Prostate gland (tissue), 2 donors: Measurements from ENCODE around the gene KIF5C.

Experiments
- POLR2A ChIP-seq: fragments of 450-650 bp; IDR thresholded peaks from one replicate; pipeline ENCODE4 v1.6.1; 2016; ENCODE audit warnings: antibody characterized with exemption, mild to moderate bottlenecking
- POLR2AphosphoS5 ChIP-seq: sonication (generic); formaldehyde crosslinking; IDR thresholded peaks from one replicate; pipeline ENCODE4 v1.6.1; 2017; ENCODE audit warnings: antibody characterized with exemption
- TF ChIP-seq, protein P1 (sequence below), 4 experiments: fragments of 200-600 bp in 2 of 4; fragments of 450-650 bp in 2 of 4; sonication (generic) in 2 of 4; IDR thresholded peaks; 1 replicate in 3 of 4; 2 replicates in 1 of 4; pipeline ENCODE4 v1.5.1; 2016 to 2019; ENCODE audit warnings: antibody characterized with exemption in 4 of 4, mild to moderate bottlenecking in 2 of 4, moderate library complexity in 2 of 4

DNA sequence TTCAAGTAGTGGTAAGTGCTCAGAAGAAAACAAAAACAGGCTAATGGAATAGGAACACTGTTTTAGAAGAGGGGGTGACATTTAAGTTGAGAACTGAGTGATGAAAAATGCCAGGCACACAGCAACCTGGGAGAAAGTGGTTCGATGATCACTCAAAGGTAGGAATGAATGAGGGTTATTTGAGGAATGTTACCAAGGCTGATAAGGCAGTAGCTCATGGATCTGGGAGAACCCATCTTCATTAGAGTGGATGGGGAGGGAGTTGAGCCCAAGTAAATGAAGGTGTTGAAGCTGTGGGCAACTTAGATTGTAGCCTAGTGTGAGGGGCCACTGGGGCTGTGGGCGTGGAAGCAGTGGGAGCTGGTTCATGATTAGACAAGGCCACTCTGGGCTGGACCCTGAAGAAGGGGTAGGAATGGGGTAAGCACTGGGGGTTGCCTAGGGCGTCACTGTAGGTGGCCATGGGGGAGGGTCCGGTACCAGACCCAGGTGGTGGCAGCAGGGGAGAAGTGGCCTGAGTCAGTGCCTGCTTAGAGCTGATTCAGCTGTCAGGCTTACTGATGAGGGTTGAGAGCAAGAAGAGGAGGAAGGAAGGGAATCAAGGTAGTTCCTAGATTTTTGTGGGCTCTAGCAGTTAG lies 141.0 kb downstream of the KIF5C start:
- TF ChIP-seq, protein P1, sequence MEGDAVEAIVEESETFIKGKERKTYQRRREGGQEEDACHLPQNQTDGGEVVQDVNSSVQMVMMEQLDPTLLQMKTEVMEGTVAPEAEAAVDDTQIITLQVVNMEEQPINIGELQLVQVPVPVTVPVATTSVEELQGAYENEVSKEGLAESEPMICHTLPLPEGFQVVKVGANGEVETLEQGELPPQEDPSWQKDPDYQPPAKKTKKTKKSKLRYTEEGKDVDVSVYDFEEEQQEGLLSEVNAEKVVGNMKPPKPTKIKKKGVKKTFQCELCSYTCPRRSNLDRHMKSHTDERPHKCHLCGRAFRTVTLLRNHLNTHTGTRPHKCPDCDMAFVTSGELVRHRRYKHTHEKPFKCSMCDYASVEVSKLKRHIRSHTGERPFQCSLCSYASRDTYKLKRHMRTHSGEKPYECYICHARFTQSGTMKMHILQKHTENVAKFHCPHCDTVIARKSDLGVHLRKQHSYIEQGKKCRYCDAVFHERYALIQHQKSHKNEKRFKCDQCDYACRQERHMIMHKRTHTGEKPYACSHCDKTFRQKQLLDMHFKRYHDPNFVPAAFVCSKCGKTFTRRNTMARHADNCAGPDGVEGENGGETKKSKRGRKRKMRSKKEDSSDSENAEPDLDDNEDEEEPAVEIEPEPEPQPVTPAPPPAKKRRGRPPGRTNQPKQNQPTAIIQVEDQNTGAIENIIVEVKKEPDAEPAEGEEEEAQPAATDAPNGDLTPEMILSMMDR (IDR thresholded peaks at IDR 0.05), result no peak
- TF ChIP-seq POLR2A, result no peak
- no peak for TF ChIP-seq POLR2AphosphoS5
